NT2/D1 (cell line): ENCODE data around the gene MAP4K2.

ENCODE experiments used
- DNase-seq: peaks from one replicate; pipeline ENCODE4 v3.0.0-alpha.2; 2011; ENCODE audit warnings: low read depth, low spot score
- H3K27me3 ChIP-seq: 2 replicates; pipeline ENCODE4 v1.6.0; 2011; ENCODE audit warnings: mild to moderate bottlenecking; ENCODE audit not compliant: insufficient read length, insufficient read depth
- H3K36me3 ChIP-seq: 2 replicates; pipeline ENCODE4 v1.6.1; 2011; ENCODE audit warnings: mild to moderate bottlenecking, low read length, mixed read lengths; ENCODE audit not compliant: insufficient read depth, insufficient read length
- H3K4me1 ChIP-seq: 2 replicates; pipeline ENCODE4 v1.5.1; 2011; ENCODE audit not compliant: insufficient read depth, insufficient read length
- H3K4me3 ChIP-seq: 2 replicates; pipeline ENCODE4 v1.5.1; 2011; ENCODE audit warnings: low read depth; ENCODE audit not compliant: insufficient read length
- H3K9ac ChIP-seq: 2 replicates; pipeline ENCODE4 v1.6.0; 2011; ENCODE audit warnings: low read depth; ENCODE audit not compliant: insufficient read length
- H3K9me3 ChIP-seq: 2 replicates; pipeline ENCODE4 v1.5.1; 2011; ENCODE audit warnings: mild to moderate bottlenecking, low read length; ENCODE audit not compliant: insufficient read depth
- SUZ12 ChIP-seq: IDR thresholded peaks from 2 replicates; pipeline ENCODE4 v1.6.1; 2011; ENCODE audit not compliant: insufficient read length, insufficient read depth; ENCODE audit errors: extremely low read depth
- YY1 ChIP-seq: IDR thresholded peaks from 2 replicates; pipeline ENCODE4 v1.6.1; 2011; ENCODE audit not compliant: insufficient read length, insufficient read depth
- ZNF274 ChIP-seq: IDR thresholded peaks from 2 replicates; pipeline ENCODE4 v1.6.1; 2011; ENCODE audit warnings: mild to moderate bottlenecking, low read depth, low read length

MAP4K2 gene

DNA sequence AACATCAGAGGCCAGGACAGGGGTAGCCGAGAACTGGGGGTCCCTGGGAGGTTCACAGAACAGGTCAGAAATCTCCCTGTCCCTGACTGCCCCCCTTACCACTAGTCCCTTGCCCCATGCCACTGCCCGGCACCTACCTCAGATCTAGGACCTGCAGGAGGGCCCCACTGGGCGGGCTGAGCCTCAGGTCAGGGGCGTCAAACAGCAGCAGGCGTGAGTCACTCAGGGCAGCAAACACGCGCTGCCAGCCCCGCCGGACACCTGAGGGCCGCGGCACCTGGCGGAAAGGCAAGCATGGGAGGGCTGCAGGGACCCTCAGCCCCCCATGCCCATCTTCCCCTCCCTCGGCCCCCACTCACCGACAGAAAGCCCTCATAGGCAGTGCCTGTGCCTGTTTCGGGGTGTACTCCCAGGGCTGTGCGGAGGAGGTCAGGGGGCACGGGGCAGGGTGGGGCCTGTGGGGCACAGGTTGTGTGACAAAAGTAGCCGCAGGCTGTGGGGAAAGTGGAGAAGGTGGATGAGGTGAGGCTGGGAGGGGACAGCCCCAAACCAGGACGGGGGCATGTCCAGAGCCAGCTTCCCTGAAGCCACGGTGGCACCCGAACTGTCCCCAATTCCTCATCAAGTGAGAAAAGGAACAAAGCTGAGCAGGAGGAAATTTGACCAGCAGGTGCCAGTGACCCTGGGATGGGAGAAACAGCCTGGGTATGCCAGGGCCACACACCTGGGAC lies 29.6 kb upstream of the MAP4K2 start:
- Histone ChIP-seq H3K9ac (no peak overlapping the region), H3K36me3 (peaks cover 69% of the 10 kb centered on the region)

DNA sequence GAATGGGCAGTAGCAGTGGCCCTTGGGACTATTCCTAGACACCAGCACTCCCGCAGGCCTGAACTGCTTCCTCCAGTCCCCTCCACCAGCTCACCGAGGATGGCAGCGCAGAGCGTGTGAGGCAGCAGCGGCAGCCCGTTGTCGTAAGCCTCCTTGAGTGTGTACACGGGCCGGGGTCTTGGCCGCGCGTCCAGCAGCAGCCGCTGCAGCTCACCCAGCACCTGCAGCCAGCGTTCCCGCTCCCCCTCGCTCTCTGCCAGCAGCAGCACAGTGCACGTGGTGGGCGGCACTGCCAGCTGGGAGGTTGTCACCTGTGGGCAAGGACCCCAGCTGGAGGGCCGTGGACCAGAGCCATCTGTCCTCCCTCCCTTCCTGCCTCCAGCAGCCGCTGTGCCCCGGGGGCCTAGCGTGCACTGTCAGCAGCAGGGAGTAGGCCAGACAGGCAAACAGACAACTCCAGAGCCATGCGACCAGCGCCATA lies 28.4 kb upstream of the MAP4K2 start:
- H3K4me1 ChIP-seq, result no peaks in the 10 kb centered on the region
- no peaks in the 10 kb centered on the region for H3K9me3 ChIP-seq
- H3K36me3 ChIP-seq, result peaks cover 69% of the 10 kb centered on the region
- H3K9ac ChIP-seq, result no peak overlapping the region
- H3K4me3 ChIP-seq, result no peak overlapping the region
- no peaks in the 10 kb centered on the region for H3K27me3 ChIP-seq
- no peak for DNase-seq
- no peak for TF ChIP-seq YY1
- TF ChIP-seq ZNF274, result no peak
- no peak for TF ChIP-seq SUZ12

More for the DNA sequence above, 29.6 kb upstream of the MAP4K2 start:
- DNase-seq, result no peak
- Histone ChIP-seq H3K9me3 (no peaks in the 10 kb centered on the region), H3K4me3 (no peak overlapping the region), H3K27me3 (no peaks in the 10 kb centered on the region), H3K4me1 (peaks cover 3% of the 10 kb centered on the region)
- TF ChIP-seq ZNF274 (no peak), YY1 (no peak), SUZ12 (no peak)

DNA sequence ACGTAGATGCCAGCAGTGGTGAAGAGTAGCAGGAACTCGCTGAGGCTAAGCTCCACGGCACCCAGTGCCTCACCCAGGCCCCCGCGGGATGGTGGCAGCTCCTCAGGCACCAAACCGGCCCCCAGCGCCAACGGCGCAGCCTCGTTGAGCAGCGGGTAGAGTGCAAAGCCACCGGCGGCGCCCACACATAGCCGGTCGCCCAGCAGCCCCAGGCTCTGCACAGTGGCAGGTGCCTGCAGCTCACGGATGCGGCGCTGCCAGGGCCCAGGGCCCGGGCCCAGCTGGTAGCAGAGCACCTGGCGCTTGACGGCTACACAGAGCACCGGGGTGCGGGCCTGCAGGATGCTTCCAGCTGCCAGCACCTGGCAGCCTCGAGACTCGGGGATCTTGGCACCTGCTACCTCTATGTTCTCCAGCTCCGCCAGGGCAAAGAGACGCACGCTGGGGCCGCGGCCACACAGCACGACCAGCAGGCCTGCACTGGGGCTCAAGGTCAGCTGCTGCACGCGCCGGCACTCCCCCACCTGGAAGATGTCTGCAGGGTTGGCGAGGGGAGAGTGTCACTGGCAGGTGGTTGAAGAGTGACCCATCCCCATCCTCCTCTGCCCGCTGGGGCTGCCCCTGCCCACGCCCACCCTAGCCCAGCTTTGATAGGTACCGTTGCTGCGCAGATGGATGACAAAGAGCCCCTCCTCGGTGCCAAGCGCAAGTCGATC lies 26.7 kb upstream of the MAP4K2 start:
- TF ChIP-seq SUZ12 (no peak), ZNF274 (no peak), YY1 (no peak)
- DNase-seq, result no peak
- Histone ChIP-seq H3K4me3 (no peak overlapping the region), H3K36me3 (peaks cover 65% of the 10 kb centered on the region), H3K9ac (no peak overlapping the region), H3K9me3 (no peaks in the 10 kb centered on the region), H3K4me1 (no peaks in the 10 kb centered on the region), H3K27me3 (no peaks in the 10 kb centered on the region)

DNA sequence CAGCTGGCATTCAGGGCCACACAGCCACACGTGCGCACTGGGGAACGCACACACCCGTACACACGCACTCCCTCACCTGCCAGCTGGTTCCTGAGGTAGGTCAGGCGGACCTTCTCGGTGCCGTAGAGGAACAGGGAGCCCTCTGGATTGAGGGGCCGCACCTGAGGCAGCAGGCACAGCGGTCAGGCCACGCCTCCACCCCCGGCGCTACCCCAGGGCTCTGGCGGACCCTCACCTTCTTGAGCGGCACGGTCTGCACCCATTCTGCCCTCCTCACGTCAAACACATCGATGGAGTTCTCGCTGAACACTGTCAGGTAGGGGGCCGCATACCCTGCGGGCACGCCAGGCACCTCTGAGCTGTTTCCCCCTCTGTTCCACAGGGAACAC lies 24.4 kb upstream of the MAP4K2 start:
- Histone ChIP-seq H3K9me3 (no peaks in the 10 kb centered on the region), H3K27me3 (no peaks in the 10 kb centered on the region), H3K4me1 (no peaks in the 10 kb centered on the region), H3K4me3 (no peak overlapping the region), H3K9ac (no peak overlapping the region), H3K36me3 (peaks cover 45% of the 10 kb centered on the region)
- no peak for DNase-seq
- TF ChIP-seq SUZ12, result no peak

DNA sequence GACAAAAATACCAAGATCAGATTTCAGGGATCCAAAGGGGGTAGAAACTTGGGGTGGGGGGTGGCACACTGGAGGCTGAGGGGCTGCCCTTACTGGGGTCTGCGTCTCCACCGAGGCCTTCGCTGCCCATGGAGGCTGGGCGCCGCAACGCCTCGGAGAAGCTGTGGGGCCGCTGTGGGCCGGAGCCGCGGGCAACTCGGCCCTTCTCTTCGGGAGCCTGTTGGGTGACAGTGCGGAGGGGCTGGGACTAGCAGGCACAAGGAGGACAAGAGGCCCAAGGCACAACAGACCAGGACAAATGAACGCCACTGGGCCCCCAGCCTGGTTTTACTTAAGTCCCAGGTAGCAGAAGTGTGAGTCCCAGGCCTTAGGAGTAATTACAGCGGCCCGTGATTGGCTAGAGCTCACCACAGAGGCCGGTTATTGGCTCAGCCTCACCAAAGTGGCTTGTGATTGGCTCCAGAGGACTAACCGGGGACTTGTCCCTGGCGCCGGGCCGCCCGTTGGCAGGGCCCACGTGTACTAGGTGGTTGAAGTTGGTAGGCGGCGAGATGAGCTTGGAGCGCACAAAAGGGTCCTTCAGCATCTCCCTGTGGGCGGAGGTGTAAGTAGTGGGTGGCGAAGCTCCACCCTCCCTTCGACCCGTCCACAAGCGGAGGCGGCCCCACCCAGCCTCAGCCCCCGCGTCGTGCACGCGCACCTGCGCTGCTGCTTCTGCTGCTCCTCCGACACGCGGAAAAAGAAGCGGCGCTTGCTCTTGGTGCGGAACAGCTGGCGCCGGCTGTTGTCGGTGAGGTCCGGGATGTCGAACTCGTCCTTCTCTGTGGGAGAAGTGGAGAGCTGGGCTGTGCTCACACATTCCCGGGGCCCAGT lies 23.8 kb upstream of the MAP4K2 start:
- Histone ChIP-seq H3K36me3 (peaks cover 39% of the 10 kb centered on the region), H3K4me1 (peaks cover 2% of the 10 kb centered on the region), H3K9ac (no peak overlapping the region), H3K27me3 (no peaks in the 10 kb centered on the region), H3K9me3 (no peaks in the 10 kb centered on the region), H3K4me3 (no peak overlapping the region)
- TF ChIP-seq SUZ12 (no peak), ZNF274 (no peak), YY1 (no peak)
- DNase-seq, result no peak

DNA sequence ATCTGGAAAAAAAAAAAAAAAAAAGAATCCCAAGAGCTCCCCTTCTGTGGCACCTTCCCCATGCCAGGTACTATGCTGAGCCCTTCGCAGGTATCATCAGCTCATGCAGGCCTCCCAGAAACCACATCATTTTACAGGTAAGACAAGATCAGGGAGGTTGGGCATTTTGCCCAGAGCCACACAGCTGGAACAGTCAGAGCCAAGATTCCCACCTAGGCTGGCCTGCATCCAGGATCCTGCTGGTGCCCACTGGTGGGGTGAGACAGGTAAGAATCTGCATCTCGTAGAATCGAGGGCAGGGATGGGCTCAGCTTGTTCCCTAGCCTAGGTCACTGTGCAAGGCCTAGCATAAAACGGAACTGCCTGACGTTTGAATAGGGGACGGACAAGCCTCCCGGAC lies 23.0 kb upstream of the MAP4K2 start:
- peaks cover 5% of the 10 kb centered on the region for H3K4me1 ChIP-seq
- TF ChIP-seq SUZ12 (no peak), ZNF274 (no peak), YY1 (no peak)
- DNase-seq, result no peak
- H3K4me3 ChIP-seq, result no peak overlapping the region
- H3K27me3 ChIP-seq, result no peaks in the 10 kb centered on the region
- peaks cover 32% of the 10 kb centered on the region for H3K36me3 ChIP-seq
- no peaks in the 10 kb centered on the region for H3K9me3 ChIP-seq
- H3K9ac ChIP-seq, result no peak overlapping the region

DNA sequence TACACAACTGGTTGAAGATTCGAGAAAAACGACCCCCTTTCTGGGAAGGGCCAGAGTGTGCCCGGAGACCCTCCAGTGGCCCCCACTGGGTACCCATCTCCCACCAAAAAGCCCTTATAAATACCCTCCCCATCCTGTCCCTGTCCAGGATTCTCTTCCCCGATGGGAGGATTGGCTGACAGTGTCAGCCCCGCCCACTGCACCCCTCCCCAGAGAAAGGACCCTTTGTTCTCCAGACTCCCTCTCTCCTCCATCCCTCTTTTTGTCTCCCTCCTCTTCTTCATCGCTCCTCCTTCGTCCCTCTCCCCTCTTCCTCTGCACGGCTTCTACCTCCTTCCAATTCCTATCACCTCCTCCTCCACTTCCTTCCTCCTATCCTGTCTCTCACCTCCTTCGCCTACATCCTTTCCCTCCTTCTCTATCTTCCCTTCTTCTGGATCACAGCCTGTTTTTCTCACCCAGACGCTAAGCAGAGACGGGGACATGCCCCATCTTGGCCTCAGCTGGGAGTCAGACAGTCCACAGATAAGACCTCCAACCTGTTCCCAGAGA lies 20.6 kb upstream of the MAP4K2 start:
- Histone ChIP-seq H3K4me1 (peaks cover 5% of the 10 kb centered on the region), H3K27me3 (no peaks in the 10 kb centered on the region), H3K9me3 (no peaks in the 10 kb centered on the region), H3K4me3 (no peak overlapping the region), H3K9ac (no peak overlapping the region), H3K36me3 (peaks cover 17% of the 10 kb centered on the region)
- DNase-seq, result no peak
- TF ChIP-seq YY1 (no peak), ZNF274 (no peak)
